ENCODE results near the gene MC2R. TPM values are rescaled to one million over a fixed set of nuclear protein-coding genes. Genes with fewer than 3 reads are reported as not detected.

MC2R gene
- not detected in 2 replicates for total RNA-seq (2014; rRNA removed; shearing (Covaris generic))
- not detected in 2 replicates for polyA plus RNA-seq (2015; cell fraction: cytosol; rRNA removed)
- polyA plus RNA-seq (2015; cell fraction: nucleus; rRNA removed): not detected in 2 replicates

GRCh38 chr18:13915391-13915790 is at the start of gene MC2R:
Gene MC2R (minus strand): TSS chr18:13915536. CDS start chr18:13885518, 30,018 bp downstream.
- no peak for DNase-seq (ENCODE audit: low read depth)

GRCh38 chr18:13945811-13946210 is 30.5 kb upstream of the MC2R start:
- no peak for DNase-seq (ENCODE audit: low read depth)

- no peak for DNase-seq (ENCODE audit: low read depth)
Observed at GRCh38 chr18:13943338-13943737, 28.0 kb upstream of the MC2R start.

- DNase-seq (ENCODE audit: low read depth): no peak
Observed at GRCh38 chr18:13940326-13940725, 25.0 kb upstream of the MC2R start.

- DNase-seq (ENCODE audit: low read depth): peak; percentile 6
Observed at GRCh38 chr18:13934676-13935075, 19.3 kb upstream of the MC2R start.

- no peak for DNase-seq (ENCODE audit: low read depth)
Observed at GRCh38 chr18:13934058-13934457, 18.7 kb upstream of the MC2R start.

- no peak for DNase-seq (ENCODE audit: low read depth)
Observed at GRCh38 chr18:13932285-13933025, 17.1 kb upstream of the MC2R start.

- no peak for DNase-seq (ENCODE audit: low read depth)
Observed at GRCh38 chr18:13930964-13931363, 15.6 kb upstream of the MC2R start.

- DNase-seq (ENCODE audit: low read depth): no peak
Observed at GRCh38 chr18:13923221-13923620, 7.9 kb upstream of the MC2R start.

GRCh38 chr18:13918898-13919297 is 3.6 kb upstream of the MC2R start:
- DNase-seq (ENCODE audit: low read depth): no peak

- no peak for DNase-seq (ENCODE audit: low read depth)
Observed at GRCh38 chr18:13917401-13917800, 2.1 kb upstream of the MC2R start.

GRCh38 chr18:13916559-13916958 is 1.2 kb upstream of the MC2R start:
- no peak for DNase-seq (ENCODE audit: low read depth)

GRCh38 chr18:13915995-13916431 is 677 bp upstream of the MC2R start:
- no peak for DNase-seq (ENCODE audit: low read depth)

- DNase-seq (ENCODE audit: low read depth): no peak
Observed at GRCh38 chr18:13914756-13915155, 580 bp downstream of the MC2R start.

- DNase-seq (ENCODE audit: low read depth): no peak
Observed at GRCh38 chr18:13914170-13914569, 1.2 kb downstream of the MC2R start.

GRCh38 chr18:13913205-13913604 is 2.1 kb downstream of the MC2R start:
- no peak for DNase-seq (ENCODE audit: low read depth)

GRCh38 chr18:13912601-13913000 is 2.7 kb downstream of the MC2R start:
- DNase-seq (ENCODE audit: low read depth): no peak

GRCh38 chr18:13910986-13911385 is 4.3 kb downstream of the MC2R start:
- DNase-seq (ENCODE audit: low read depth): no peak

GRCh38 chr18:13910501-13910900 is 4.8 kb downstream of the MC2R start:
- no peak for DNase-seq (ENCODE audit: low read depth)

GRCh38 chr18:13909141-13909940 is 6.0 kb downstream of the MC2R start:
- DNase-seq (ENCODE audit: low read depth): no peak

GRCh38 chr18:13900633-13901032 is 14.7 kb downstream of the MC2R start:
- no peak for DNase-seq (ENCODE audit: low read depth)

GRCh38 chr18:13895505-13896033 is 19.8 kb downstream of the MC2R start:
- DNase-seq (ENCODE audit: low read depth): no peak
